Neural cell (in vitro differentiated cells): ENCODE data around the gene DNAJC28. TPM values are rescaled to one million over a fixed set of nuclear protein-coding genes. Genes with fewer than 3 reads are reported as not detected.

ENCODE experiments used
- H2AFZ ChIP-seq: fragments of 200-600, 300-800 bp; sonication (generic), shearing (Covaris generic); 2 replicates; pipeline ENCODE4 v1.6.0; 2014; ENCODE audit warnings: low read depth, mild to moderate bottlenecking, antibody characterized with exemption, low read length, moderate library complexity
- H3F3A ChIP-seq: fragments of 200-600 bp; shearing (Covaris generic); 2 replicates; pipeline ENCODE4 v1.6.1; 2016; ENCODE audit warnings: mild to moderate bottlenecking, moderate library complexity, mixed read lengths, antibody characterized with exemption, low read length; ENCODE audit not compliant: insufficient read depth, poor library complexity, severe bottlenecking
- H3K27ac ChIP-seq: fragments of 200-600, 300-800 bp; sonication (generic), shearing (Covaris generic); 2 replicates; pipeline ENCODE4 v1.5.1; 2014; ENCODE audit warnings: mild to moderate bottlenecking, low read length, moderate library complexity
- H3K27me3 ChIP-seq: fragments of 300-800, 200-600 bp; sonication (generic), shearing (Covaris generic); 2 replicates; pipeline ENCODE4 v1.6.0; 2014; ENCODE audit warnings: mild to moderate bottlenecking, low read depth, low read length, moderate library complexity; ENCODE audit not compliant: insufficient read depth
- H3K36me3 ChIP-seq: fragments of 300-800, 200-600 bp; sonication (generic), shearing (Covaris generic); 2 replicates; pipeline ENCODE4 v1.5.1; 2014; ENCODE audit warnings: mild to moderate bottlenecking, antibody characterized with exemption, low read length, moderate library complexity; ENCODE audit not compliant: insufficient read depth
- H3K4me2 ChIP-seq: fragments of 300-800, 200-600 bp; sonication (generic), shearing (Covaris generic); 2 replicates; pipeline ENCODE4 v1.6.0; 2014; ENCODE audit warnings: mild to moderate bottlenecking, low read length
- H3K4me3 ChIP-seq: fragments of 300-800, 200-600 bp; sonication (generic), shearing (Covaris generic); 2 replicates; pipeline ENCODE4 v1.5.1; 2014; ENCODE audit warnings: mild to moderate bottlenecking, low read length, moderate library complexity
- H3K79me2 ChIP-seq: fragments of 200-600 bp; shearing (Covaris generic); replicated peaks from 2 replicates; pipeline ENCODE4 v1.6.0; 2014; ENCODE audit warnings: mild to moderate bottlenecking, low read length, moderate library complexity; ENCODE audit not compliant: insufficient read depth
- H3K9ac ChIP-seq: fragments of 300-800, 200-600 bp; sonication (generic), shearing (Covaris generic); 2 replicates; pipeline ENCODE4 v1.6.1; 2016; ENCODE audit warnings: mild to moderate bottlenecking, low read length, mixed read lengths
- H3K9me2 ChIP-seq: fragments of 200-600 bp; shearing (Covaris generic); 2 replicates; pipeline ENCODE4 v1.6.1; 2016; ENCODE audit warnings: mild to moderate bottlenecking, low read length, mixed read lengths; ENCODE audit not compliant: insufficient read depth
- H3K9me3 ChIP-seq: fragments of 200-600, 300-800 bp; sonication (generic), shearing (Covaris generic); 2 replicates; pipeline ENCODE4 v1.6.1; 2016; ENCODE audit warnings: mild to moderate bottlenecking, mixed run types, low read length, moderate library complexity, mixed read lengths
- H4K20me1 ChIP-seq: fragments of 200-600 bp; shearing (Covaris generic); 2 replicates; pipeline ENCODE4 v1.6.1; 2016; ENCODE audit warnings: mild to moderate bottlenecking, mixed run types; ENCODE audit not compliant: insufficient read depth
- EP300 ChIP-seq: fragments of 450-650 bp; conservative IDR thresholded peaks from 2 replicates; pipeline ENCODE4 v1.6.1; 2014; ENCODE audit warnings: antibody characterized with exemption, mild to moderate bottlenecking, moderate library complexity; ENCODE audit not compliant: poor library complexity, severe bottlenecking
- EZH2 ChIP-seq: fragments of 200-600, 300-800 bp; shearing (Covaris generic), sonication (generic); IDR thresholded peaks from 2 replicates; pipeline ENCODE4 v1.6.1; 2014; ENCODE audit warnings: antibody characterized with exemption, low read length, borderline replicate concordance, mild to moderate bottlenecking; ENCODE audit not compliant: insufficient read depth, poor library complexity, severe bottlenecking
- MXI1 ChIP-seq: fragments of 450-650 bp; conservative IDR thresholded peaks from 2 replicates; pipeline ENCODE4 v1.6.1; 2014; ENCODE audit warnings: antibody characterized with exemption, mild to moderate bottlenecking; ENCODE audit not compliant: poor library complexity, severe bottlenecking
- POLR2AphosphoS5 ChIP-seq: IDR thresholded peaks from 2 replicates; pipeline ENCODE4 v1.6.1; 2012
- RAD21 ChIP-seq: fragments of 450-650 bp; conservative IDR thresholded peaks from 2 replicates; pipeline ENCODE4 v1.6.1; 2014; ENCODE audit warnings: antibody characterized with exemption, mild to moderate bottlenecking, moderate library complexity
- SMC3 ChIP-seq: fragments of 450-650 bp; conservative IDR thresholded peaks from 2 replicates; pipeline ENCODE4 v1.6.1; 2014; ENCODE audit warnings: antibody characterized with exemption, mild to moderate bottlenecking, moderate library complexity; ENCODE audit not compliant: poor library complexity
- TAF1 ChIP-seq: IDR thresholded peaks from 2 replicates; pipeline ENCODE4 v1.6.1; 2012; ENCODE audit warnings: low read depth
- polyA plus RNA-seq: library from polyadenylated mRNA; depleted of rRNA; stranded (reverse); fragments of >200 nt; gene quantifications from 2 replicates; pipeline ENCODE4 v1.2.3, GENCODE V29; 2014
- TF ChIP-seq, protein P1 (sequence below): IDR thresholded peaks from 2 replicates; pipeline ENCODE4 v1.6.1; 2012; ENCODE audit warnings: borderline replicate concordance
- TF ChIP-seq, protein P2 (sequence below): fragments of 450-650 bp; IDR thresholded peaks from 2 replicates; pipeline ENCODE4 v1.5.1; 2014; ENCODE audit warnings: antibody characterized with exemption, mild to moderate bottlenecking, moderate library complexity; ENCODE audit not compliant: poor library complexity, severe bottlenecking

Gene DNAJC28
- polyA plus RNA-seq, 1 donor from 2014 or later = 5.5 TPM

DNA sequence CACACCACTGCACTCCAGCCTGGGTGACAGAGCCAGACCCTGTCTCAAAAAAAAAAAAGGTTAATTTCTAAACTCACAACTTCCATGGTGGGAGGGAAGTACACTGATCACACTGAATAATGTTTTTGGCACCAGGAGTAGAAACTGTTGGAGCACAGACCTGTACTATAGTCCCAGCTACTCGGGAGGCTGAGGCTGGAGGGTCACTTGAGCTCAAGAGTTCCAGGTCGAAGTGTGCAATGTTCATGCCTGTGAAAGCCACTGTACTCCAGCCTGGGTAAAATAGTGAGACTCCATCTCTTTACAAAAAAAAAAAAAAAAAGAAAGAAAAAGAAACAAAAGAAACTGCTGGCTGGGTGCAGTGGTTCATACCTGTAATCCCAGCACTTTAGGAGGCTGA lies 47.0 kb downstream of the DNAJC28 start:
- H3K27me3 ChIP-seq = no peaks in the 10 kb centered on the region
- no peaks in the 10 kb centered on the region for H3K36me3 ChIP-seq
- H4K20me1 ChIP-seq = no peaks in the 10 kb centered on the region
- no peaks in the 10 kb centered on the region for H3K9me3 ChIP-seq
- H2AFZ ChIP-seq = no peak overlapping the region
- TF ChIP-seq MXI1 = no peak
- H3K4me2 ChIP-seq = no peak overlapping the region
- H3K9ac ChIP-seq = no peak overlapping the region
- H3K4me3 ChIP-seq = no peak overlapping the region
- no peak overlapping the region for H3K27ac ChIP-seq
- no peaks in the 10 kb centered on the region for H3K79me2 ChIP-seq
- no peaks in the 10 kb centered on the region for H3F3A ChIP-seq
- H3K9me2 ChIP-seq = no peaks in the 10 kb centered on the region

DNA sequence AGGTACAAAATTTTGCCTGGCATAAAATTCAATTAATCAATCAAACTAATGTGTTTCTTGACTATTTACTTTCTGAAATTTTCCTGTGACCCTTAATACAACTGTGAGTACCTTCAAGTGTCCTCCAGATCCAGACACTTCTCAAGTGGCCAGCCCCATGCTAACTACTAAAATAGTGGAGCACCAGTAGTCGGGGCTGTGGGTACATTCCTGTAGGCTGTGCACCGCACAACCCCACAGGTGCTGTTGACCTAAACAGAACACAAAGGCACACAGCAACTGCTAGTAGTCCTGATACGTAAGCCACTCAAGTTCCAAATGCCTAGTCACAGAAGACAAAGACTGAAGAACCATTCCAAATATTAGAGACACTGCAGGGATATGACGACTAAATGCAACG lies 48.3 kb downstream of the DNAJC28 start:
- H3K27ac ChIP-seq = no peak overlapping the region
- no peak overlapping the region for H3K4me3 ChIP-seq
- no peaks in the 10 kb centered on the region for H3K9me2 ChIP-seq
- no peaks in the 10 kb centered on the region for H3F3A ChIP-seq
- H3K36me3 ChIP-seq = no peaks in the 10 kb centered on the region
- H4K20me1 ChIP-seq = no peaks in the 10 kb centered on the region
- no peak overlapping the region for H3K9ac ChIP-seq
- no peaks in the 10 kb centered on the region for H3K9me3 ChIP-seq
- no peak overlapping the region for H3K4me2 ChIP-seq
- H3K27me3 ChIP-seq = no peaks in the 10 kb centered on the region
- TF ChIP-seq, protein P1, sequence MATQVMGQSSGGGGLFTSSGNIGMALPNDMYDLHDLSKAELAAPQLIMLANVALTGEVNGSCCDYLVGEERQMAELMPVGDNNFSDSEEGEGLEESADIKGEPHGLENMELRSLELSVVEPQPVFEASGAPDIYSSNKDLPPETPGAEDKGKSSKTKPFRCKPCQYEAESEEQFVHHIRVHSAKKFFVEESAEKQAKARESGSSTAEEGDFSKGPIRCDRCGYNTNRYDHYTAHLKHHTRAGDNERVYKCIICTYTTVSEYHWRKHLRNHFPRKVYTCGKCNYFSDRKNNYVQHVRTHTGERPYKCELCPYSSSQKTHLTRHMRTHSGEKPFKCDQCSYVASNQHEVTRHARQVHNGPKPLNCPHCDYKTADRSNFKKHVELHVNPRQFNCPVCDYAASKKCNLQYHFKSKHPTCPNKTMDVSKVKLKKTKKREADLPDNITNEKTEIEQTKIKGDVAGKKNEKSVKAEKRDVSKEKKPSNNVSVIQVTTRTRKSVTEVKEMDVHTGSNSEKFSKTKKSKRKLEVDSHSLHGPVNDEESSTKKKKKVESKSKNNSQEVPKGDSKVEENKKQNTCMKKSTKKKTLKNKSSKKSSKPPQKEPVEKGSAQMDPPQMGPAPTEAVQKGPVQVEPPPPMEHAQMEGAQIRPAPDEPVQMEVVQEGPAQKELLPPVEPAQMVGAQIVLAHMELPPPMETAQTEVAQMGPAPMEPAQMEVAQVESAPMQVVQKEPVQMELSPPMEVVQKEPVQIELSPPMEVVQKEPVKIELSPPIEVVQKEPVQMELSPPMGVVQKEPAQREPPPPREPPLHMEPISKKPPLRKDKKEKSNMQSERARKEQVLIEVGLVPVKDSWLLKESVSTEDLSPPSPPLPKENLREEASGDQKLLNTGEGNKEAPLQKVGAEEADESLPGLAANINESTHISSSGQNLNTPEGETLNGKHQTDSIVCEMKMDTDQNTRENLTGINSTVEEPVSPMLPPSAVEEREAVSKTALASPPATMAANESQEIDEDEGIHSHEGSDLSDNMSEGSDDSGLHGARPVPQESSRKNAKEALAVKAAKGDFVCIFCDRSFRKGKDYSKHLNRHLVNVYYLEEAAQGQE = no peak
- no peak overlapping the region for H2AFZ ChIP-seq
- H3K79me2 ChIP-seq = no peaks in the 10 kb centered on the region

GRCh38 chr21:33441489-33442477 lies 49.7 kb downstream of the DNAJC28 start:
- no peaks in the 10 kb centered on the region for H4K20me1 ChIP-seq
- H3K27me3 ChIP-seq = no peaks in the 10 kb centered on the region
- H3K79me2 ChIP-seq = no peaks in the 10 kb centered on the region
- no peak overlapping the region for H3K4me2 ChIP-seq
- no peak overlapping the region for H2AFZ ChIP-seq
- H3K9me3 ChIP-seq = no peaks in the 10 kb centered on the region
- no peaks in the 10 kb centered on the region for H3F3A ChIP-seq
- no peak overlapping the region for H3K4me3 ChIP-seq
- H3K9me2 ChIP-seq = no peaks in the 10 kb centered on the region
- no peak overlapping the region for H3K27ac ChIP-seq
- TF ChIP-seq EZH2 (no peak), EP300 (no peak), RAD21 (no peak), SMC3 (no peak), POLR2AphosphoS5 (no peak), TAF1 (no peak)
- TF ChIP-seq, protein P1 = no peak
- TF ChIP-seq, protein P2, sequence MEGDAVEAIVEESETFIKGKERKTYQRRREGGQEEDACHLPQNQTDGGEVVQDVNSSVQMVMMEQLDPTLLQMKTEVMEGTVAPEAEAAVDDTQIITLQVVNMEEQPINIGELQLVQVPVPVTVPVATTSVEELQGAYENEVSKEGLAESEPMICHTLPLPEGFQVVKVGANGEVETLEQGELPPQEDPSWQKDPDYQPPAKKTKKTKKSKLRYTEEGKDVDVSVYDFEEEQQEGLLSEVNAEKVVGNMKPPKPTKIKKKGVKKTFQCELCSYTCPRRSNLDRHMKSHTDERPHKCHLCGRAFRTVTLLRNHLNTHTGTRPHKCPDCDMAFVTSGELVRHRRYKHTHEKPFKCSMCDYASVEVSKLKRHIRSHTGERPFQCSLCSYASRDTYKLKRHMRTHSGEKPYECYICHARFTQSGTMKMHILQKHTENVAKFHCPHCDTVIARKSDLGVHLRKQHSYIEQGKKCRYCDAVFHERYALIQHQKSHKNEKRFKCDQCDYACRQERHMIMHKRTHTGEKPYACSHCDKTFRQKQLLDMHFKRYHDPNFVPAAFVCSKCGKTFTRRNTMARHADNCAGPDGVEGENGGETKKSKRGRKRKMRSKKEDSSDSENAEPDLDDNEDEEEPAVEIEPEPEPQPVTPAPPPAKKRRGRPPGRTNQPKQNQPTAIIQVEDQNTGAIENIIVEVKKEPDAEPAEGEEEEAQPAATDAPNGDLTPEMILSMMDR = no peak
- no peak overlapping the region for H3K9ac ChIP-seq
- no peaks in the 10 kb centered on the region for H3K36me3 ChIP-seq
